GM21515 (cell line): ENCODE measurements around the gene MTHFD1L.
"Not testable (repeated sequence)": the region's sequence is repeated elsewhere in the genome, so short reads cannot be mapped to it uniquely, and the experiment has no call there.

Experiments
- ATAC-seq: cut with Tn5 transposase; IDR thresholded peaks from one replicate; pipeline ENCODE4 v1.9.1; 2021; ENCODE audit not compliant: unreplicated experiment

Gene MTHFD1L

GRCh38 chr6:151036869-151037680, 171.6 kb downstream of the MTHFD1L start:
- ATAC-seq: no peak

- ATAC-seq: no peak
Observed at GRCh38 chr6:151038616-151039015, 173.1 kb downstream of the MTHFD1L start.

- not testable (repeated sequence) for ATAC-seq
Observed at GRCh38 chr6:151040888-151041521, 175.5 kb downstream of the MTHFD1L start.

- ATAC-seq: no peak
Observed at GRCh38 chr6:151041686-151042085, 176.2 kb downstream of the MTHFD1L start.

GRCh38 chr6:151042911-151043330, 177.4 kb downstream of the MTHFD1L start:
- ATAC-seq: not testable (repeated sequence)

GRCh38 chr6:151043944-151044343, 178.4 kb downstream of the MTHFD1L start:
- no peak for ATAC-seq

- ATAC-seq: no peak
Observed at GRCh38 chr6:151044465-151045441, 179.3 kb downstream of the MTHFD1L start.

- ATAC-seq: not testable (repeated sequence)
Observed at GRCh38 chr6:151045511-151046222, 180.2 kb downstream of the MTHFD1L start.

- ATAC-seq: no peak
Observed at GRCh38 chr6:151051164-151051563, 185.7 kb downstream of the MTHFD1L start.

- no peak for ATAC-seq
Observed at GRCh38 chr6:151052021-151052646, 186.6 kb downstream of the MTHFD1L start.

- ATAC-seq: no peak
Observed at GRCh38 chr6:151054306-151054705, 188.8 kb downstream of the MTHFD1L start.

- no peak for ATAC-seq
Observed at GRCh38 chr6:151056230-151056907, 190.9 kb downstream of the MTHFD1L start.

- no peak for ATAC-seq
Observed at GRCh38 chr6:151057061-151057460, 191.6 kb downstream of the MTHFD1L start.

- no peak for ATAC-seq
Observed at GRCh38 chr6:151058021-151058733, 192.7 kb downstream of the MTHFD1L start.

GRCh38 chr6:151059612-151060095, 194.2 kb downstream of the MTHFD1L start:
- no peak for ATAC-seq

GRCh38 chr6:151060096-151060765, 194.7 kb downstream of the MTHFD1L start:
- no peak for ATAC-seq

- ATAC-seq: no peak
Observed at GRCh38 chr6:151060766-151061531, 195.4 kb downstream of the MTHFD1L start.
